GM13976 (cell line): ENCODE measurements around the gene SLC25A21.

Experiments used
- DNase-seq: peaks from one replicate; pipeline ENCODE4 v3.0.0; 2012; ENCODE audit warnings: low spot score
- in situ Hi-C: fragments of 300-500 bp; cut with MboI; formaldehyde crosslinking; loops from one replicate; pipeline ENCODE4 v1.12.0; 2022; ENCODE audit warnings: low sequenced_read_pairs, mixed read lengths, inconsistent platforms; ENCODE audit not compliant: unreplicated experiment
- TF ChIP-seq, protein P1 (sequence below): IDR thresholded peaks from 2 replicates; pipeline ENCODE4 v1.5.1; 2012; ENCODE audit warnings: borderline replicate concordance, mild to moderate bottlenecking; ENCODE audit not compliant: insufficient read depth; ENCODE audit errors: extremely low read depth, missing control alignments, control extremely low read depth

The SLC25A21 gene

GRCh38 chr14:36823651-36824050, 348.8 kb downstream of the SLC25A21 start:
- in situ Hi-C loops: no loop called here
- TF ChIP-seq, protein P1, sequence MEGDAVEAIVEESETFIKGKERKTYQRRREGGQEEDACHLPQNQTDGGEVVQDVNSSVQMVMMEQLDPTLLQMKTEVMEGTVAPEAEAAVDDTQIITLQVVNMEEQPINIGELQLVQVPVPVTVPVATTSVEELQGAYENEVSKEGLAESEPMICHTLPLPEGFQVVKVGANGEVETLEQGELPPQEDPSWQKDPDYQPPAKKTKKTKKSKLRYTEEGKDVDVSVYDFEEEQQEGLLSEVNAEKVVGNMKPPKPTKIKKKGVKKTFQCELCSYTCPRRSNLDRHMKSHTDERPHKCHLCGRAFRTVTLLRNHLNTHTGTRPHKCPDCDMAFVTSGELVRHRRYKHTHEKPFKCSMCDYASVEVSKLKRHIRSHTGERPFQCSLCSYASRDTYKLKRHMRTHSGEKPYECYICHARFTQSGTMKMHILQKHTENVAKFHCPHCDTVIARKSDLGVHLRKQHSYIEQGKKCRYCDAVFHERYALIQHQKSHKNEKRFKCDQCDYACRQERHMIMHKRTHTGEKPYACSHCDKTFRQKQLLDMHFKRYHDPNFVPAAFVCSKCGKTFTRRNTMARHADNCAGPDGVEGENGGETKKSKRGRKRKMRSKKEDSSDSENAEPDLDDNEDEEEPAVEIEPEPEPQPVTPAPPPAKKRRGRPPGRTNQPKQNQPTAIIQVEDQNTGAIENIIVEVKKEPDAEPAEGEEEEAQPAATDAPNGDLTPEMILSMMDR: no peak
- DNase-seq: no peak

GRCh38 chr14:36822685-36823084, 349.7 kb downstream of the SLC25A21 start:
- TF ChIP-seq, protein P1: no peak
- in situ Hi-C loops: no loop called here
- DNase-seq: no peak

GRCh38 chr14:36820901-36821300, 351.5 kb downstream of the SLC25A21 start:
- TF ChIP-seq, protein P1: no peak
- DNase-seq: no peak
- in situ Hi-C loops: no loop called here

GRCh38 chr14:36820111-36820709, 352.2 kb downstream of the SLC25A21 start:
- TF ChIP-seq, protein P1: no peak
- in situ Hi-C loops: no loop called here
- no peak for DNase-seq

DNA sequence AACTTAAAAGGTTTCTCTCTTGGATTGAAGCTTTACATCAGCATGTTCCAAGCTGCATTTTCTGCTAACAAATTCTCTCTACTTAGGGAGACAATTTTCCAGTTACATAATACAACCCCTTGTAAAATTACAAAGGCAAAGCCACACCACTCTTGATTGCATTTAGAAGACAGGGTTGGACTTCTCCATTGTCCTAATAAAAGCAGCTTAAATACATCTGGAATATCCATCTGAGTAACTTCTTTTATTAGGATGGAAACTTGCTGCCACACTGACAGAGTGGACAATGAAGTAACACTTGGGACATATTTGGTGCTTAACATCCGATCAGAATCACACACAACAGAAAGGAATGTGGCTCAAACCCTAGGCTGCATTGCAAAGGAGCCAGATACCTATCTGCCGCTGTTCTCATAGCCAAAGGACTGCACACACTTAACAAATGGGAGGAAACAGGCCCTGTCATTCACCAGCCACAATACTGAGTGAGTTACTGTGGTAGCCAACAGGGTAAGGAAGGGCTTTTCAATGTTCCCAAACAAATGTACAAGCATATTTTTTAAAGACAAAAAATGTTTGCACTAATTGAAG, 353.5 kb downstream of the SLC25A21 start:
- TF ChIP-seq, protein P1: no peak
- no peak for DNase-seq
- in situ Hi-C loops: no loop called here

GRCh38 chr14:36818246-36818645, 354.2 kb downstream of the SLC25A21 start:
- TF ChIP-seq, protein P1: no peak
- DNase-seq: no peak
- in situ Hi-C loops: no loop called here
